Activated T-helper 2 cell treated with anti-CD3 and anti-CD28 coated beads, Interferon-gamma antibody, Interleukin-2, Interleukin-4, amounts not matched to agents 10 μg/mL and 5 μg/mL and 100 μg/mL, durations not matched to agents 14 hours and 24 hours and 36 hours (primary cell): Measurements from ENCODE around the gene CIART. TPM values are rescaled to one million over a fixed set of nuclear protein-coding genes. Genes with fewer than 3 reads are reported as not detected.

ENCODE experiments used
- DNase-seq: peaks from one replicate; pipeline ENCODE4 v3.0.0; 2021; ENCODE audit warnings: low spot score
- H3K27ac Mint-ChIP-seq: one replicate; pipeline ENCODE4 v1.8.0; 2021; ENCODE audit warnings: mixed read lengths
- H3K27me3 Mint-ChIP-seq: one replicate; pipeline ENCODE4 v1.8.0; 2021; ENCODE audit warnings: low read depth, mixed read lengths
- H3K36me3 Mint-ChIP-seq: one replicate; pipeline ENCODE4 v1.8.0; 2021; ENCODE audit warnings: low read depth, mixed read lengths
- H3K4me1 Mint-ChIP-seq: one replicate; pipeline ENCODE4 v1.8.0; 2021; ENCODE audit warnings: low read depth, mixed read lengths
- H3K4me3 Mint-ChIP-seq: one replicate; pipeline ENCODE4 v1.8.0; 2021; ENCODE audit warnings: low read depth, mild to moderate bottlenecking, moderate library complexity, mixed read lengths
- H3K9me3 Mint-ChIP-seq: one replicate; pipeline ENCODE4 v1.8.0; 2021; ENCODE audit warnings: mixed read lengths
- intact Hi-C: fragments of 100-400 bp; cut with micrococcal nuclease; formaldehyde crosslinking; loops from one replicate; pipeline ENCODE4 v1.15.1; 2023
- total RNA-seq: library from RNA; stranded (reverse); gene quantifications from 2 replicates; pipeline ENCODE4 v1.2.3, GENCODE V29; 2022

The CIART gene
- total RNA-seq, 1 donor from 2014 or later = 4.2 TPM

- intact Hi-C loops = loop anchor here (1.0 to 5.0 kb wide), 5 partner anchors 12 to 93 kb away; partner anchors contain the start of genes ANP32E, MRPS21 and RPRD2
- Mint-ChIP-seq H3K4me1 (peaks cover 17% of the 10 kb centered on the region), H3K4me3 (peak within 1 kb of the TSS; percentile 91), H3K9me3 (no peaks in the 10 kb centered on the region), H3K27me3 (no peaks in the 10 kb centered on the region), H3K27ac (peak within 1 kb of the TSS; percentile 80), H3K36me3 (peaks cover 41% of the 10 kb centered on the region)
- peak; percentile 92 for DNase-seq
Measured at GRCh38 chr1:150268705-150269403, 13.5 kb upstream of the CIART start, which contains the start of gene APH1A. Gene APH1A (minus strand): TSS chr1:150269016. CDS start chr1:150268810, 206 bp downstream.

- H3K9me3 Mint-ChIP-seq = no peaks in the 10 kb centered on the region
- peaks cover 40% of the 10 kb centered on the region for H3K36me3 Mint-ChIP-seq
- H3K27ac Mint-ChIP-seq = peak overlapping the region; percentile 80
- H3K27me3 Mint-ChIP-seq = no peaks in the 10 kb centered on the region
- H3K4me1 Mint-ChIP-seq = peaks cover 17% of the 10 kb centered on the region
- H3K4me3 Mint-ChIP-seq = peak overlapping the region; percentile 91
- intact Hi-C loops = loop anchor here (1.0 to 5.0 kb wide), 5 partner anchors 12 to 93 kb away; partner anchors contain the start of genes ANP32E, MRPS21 and RPRD2
- no peak for DNase-seq
Measured at GRCh38 chr1:150269451-150269850, 12.9 kb upstream of the CIART start.

DNA sequence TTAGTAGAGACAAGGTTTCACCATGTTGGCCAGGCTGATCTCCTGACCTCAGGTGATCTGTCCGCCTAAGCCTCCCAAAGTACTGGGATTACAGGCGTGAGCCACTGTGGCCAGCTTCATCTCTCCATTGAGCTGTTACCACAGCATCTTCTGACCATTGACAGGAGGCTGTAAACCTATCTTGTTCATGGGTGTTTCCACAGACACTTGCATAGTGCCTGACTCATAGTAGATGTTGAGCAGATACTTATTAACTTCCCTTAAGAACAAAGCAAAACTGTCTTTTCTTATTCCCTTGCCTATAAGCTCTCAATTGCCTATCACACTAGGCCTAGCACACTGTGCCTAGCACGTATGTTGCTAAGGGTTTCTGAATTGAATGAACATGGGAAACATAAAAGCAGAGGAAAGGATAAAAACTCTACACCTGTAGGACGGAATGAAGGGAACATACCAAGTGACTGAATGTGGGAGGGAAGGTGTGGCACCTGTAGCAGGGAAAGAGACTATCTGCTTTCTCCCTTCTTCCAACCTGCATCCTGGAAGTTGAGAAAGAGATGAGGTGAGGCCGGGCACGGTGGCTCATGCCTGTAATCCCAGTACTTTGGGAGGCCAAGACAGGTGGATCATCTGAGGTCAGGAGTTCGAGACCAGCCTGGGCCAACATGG lies 10.9 kb upstream of the CIART start:
- Mint-ChIP-seq H3K27me3 (no peaks in the 10 kb centered on the region), H3K9me3 (no peaks in the 10 kb centered on the region), H3K36me3 (peaks cover 21% of the 10 kb centered on the region), H3K4me1 (peaks cover 17% of the 10 kb centered on the region), H3K27ac (no peak overlapping the region), H3K4me3 (no peak overlapping the region)
- no peak for DNase-seq
- intact Hi-C loops = no loop called here

GRCh38 chr1:150273311-150273710 lies 9.0 kb upstream of the CIART start:
- intact Hi-C loops = no loop called here
- DNase-seq = no peak
- Mint-ChIP-seq H3K27ac (no peak overlapping the region), H3K27me3 (peaks cover under 1% of the 10 kb centered on the region), H3K4me1 (peaks cover 6% of the 10 kb centered on the region), H3K4me3 (no peak overlapping the region), H3K9me3 (no peaks in the 10 kb centered on the region), H3K36me3 (peaks cover 3% of the 10 kb centered on the region)

- no peak for DNase-seq
- Mint-ChIP-seq H3K27ac (no peak overlapping the region), H3K9me3 (peaks cover 7% of the 10 kb centered on the region), H3K27me3 (peaks cover 17% of the 10 kb centered on the region), H3K4me3 (peak overlapping the region; percentile 56), H3K36me3 (no peaks in the 10 kb centered on the region), H3K4me1 (peaks cover 24% of the 10 kb centered on the region)
- intact Hi-C loops = loop anchor here (5.0 kb wide), 1 partner anchor 43 kb away; the partner anchor contains the start of gene ANP32E
Measured at GRCh38 chr1:150280138-150280707, 2.1 kb upstream of the CIART start.

GRCh38 chr1:150281221-150281757 lies 1.1 kb upstream of the CIART start:
- Mint-ChIP-seq H3K27ac (peak overlapping the region; percentile 54), H3K9me3 (peaks cover 7% of the 10 kb centered on the region), H3K36me3 (no peaks in the 10 kb centered on the region), H3K27me3 (peaks cover 17% of the 10 kb centered on the region), H3K4me3 (peak overlapping the region; percentile 90), H3K4me1 (peaks cover 24% of the 10 kb centered on the region)
- intact Hi-C loops = loop anchor here (1.0 to 5.0 kb wide), 3 partner anchors 12 to 44 kb away; partner anchors contain the start of genes ANP32E and APH1A
- DNase-seq = peak; percentile 49

- DNase-seq = no peak
- Mint-ChIP-seq H3K9me3 (peaks cover 7% of the 10 kb centered on the region), H3K27me3 (peaks cover 17% of the 10 kb centered on the region), H3K36me3 (no peaks in the 10 kb centered on the region), H3K27ac (no peak overlapping the region), H3K4me1 (peaks cover 24% of the 10 kb centered on the region), H3K4me3 (peak overlapping the region; percentile 90)
- intact Hi-C loops = loop anchor here (1.0 to 5.0 kb wide), 2 partner anchors 11 to 45 kb away; partner anchors contain the start of genes ANP32E and MRPS21
Measured at GRCh38 chr1:150282558-150282958, 204 bp downstream of the CIART start.

DNA sequence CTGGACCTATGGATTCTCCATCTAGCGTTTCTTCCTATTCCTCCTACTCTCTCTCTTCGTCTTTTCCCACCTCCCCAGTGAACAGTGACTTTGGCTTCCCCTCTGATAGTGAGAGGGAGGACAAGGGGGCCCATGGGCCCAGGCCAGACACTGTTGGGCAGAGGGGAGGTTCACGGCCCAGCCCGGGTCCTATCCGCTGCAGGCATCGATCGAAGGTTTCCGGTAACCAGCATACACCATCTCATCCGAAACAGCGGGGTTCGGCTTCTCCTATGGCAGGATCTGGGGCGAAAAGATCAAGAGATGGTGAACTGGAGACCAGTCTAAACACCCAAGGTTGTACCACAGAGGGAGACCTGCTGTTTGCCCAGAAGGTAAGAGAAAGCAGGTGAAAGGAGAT lies 906 bp downstream of the CIART start:
- no peak for DNase-seq
- intact Hi-C loops = loop anchor here (5.0 kb wide), 1 partner anchor 46 kb away; the partner anchor contains the start of gene ANP32E
- H3K4me1 Mint-ChIP-seq = peaks cover 24% of the 10 kb centered on the region
- no peak overlapping the region for H3K27ac Mint-ChIP-seq
- H3K36me3 Mint-ChIP-seq = no peaks in the 10 kb centered on the region
- peaks cover 7% of the 10 kb centered on the region for H3K9me3 Mint-ChIP-seq
- H3K4me3 Mint-ChIP-seq = peak overlapping the region; percentile 32
- peaks cover 17% of the 10 kb centered on the region for H3K27me3 Mint-ChIP-seq

- H3K27me3 Mint-ChIP-seq = no peaks in the 10 kb centered on the region
- intact Hi-C loops = no loop called here
- no peaks in the 10 kb centered on the region for H3K9me3 Mint-ChIP-seq
- DNase-seq = no peak
- no peak overlapping the region for H3K27ac Mint-ChIP-seq
- H3K4me3 Mint-ChIP-seq = no peak overlapping the region
- peaks cover 6% of the 10 kb centered on the region for H3K4me1 Mint-ChIP-seq
- no peaks in the 10 kb centered on the region for H3K36me3 Mint-ChIP-seq
Measured at GRCh38 chr1:150288382-150288781, 6.0 kb downstream of the CIART start.

DNA sequence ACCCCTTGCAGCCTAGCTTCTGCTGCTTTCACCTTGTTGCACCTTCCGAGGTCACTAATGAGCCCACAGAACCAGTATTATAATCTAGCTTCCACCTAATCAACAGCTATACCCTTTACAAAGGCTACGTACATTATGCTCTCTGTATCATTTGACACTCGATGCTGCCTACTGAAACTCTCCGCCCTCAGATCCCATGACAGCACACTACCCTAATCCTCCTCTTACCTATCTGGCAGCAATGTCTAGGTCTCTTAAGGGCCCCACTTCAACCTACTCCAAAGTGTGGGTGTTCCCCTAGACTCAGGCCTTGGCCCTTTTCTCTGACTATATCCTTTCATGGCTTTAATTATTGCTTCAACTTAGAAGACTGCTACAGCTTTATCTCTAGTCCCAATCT lies 6.5 kb downstream of the CIART start:
- DNase-seq = no peak
- H3K4me3 Mint-ChIP-seq = no peak overlapping the region
- no peak overlapping the region for H3K27ac Mint-ChIP-seq
- no peaks in the 10 kb centered on the region for H3K27me3 Mint-ChIP-seq
- H3K4me1 Mint-ChIP-seq = peaks cover 8% of the 10 kb centered on the region
- intact Hi-C loops = no loop called here
- no peaks in the 10 kb centered on the region for H3K9me3 Mint-ChIP-seq
- H3K36me3 Mint-ChIP-seq = no peaks in the 10 kb centered on the region

- Mint-ChIP-seq H3K36me3 (peaks cover 27% of the 10 kb centered on the region), H3K9me3 (no peaks in the 10 kb centered on the region), H3K27ac (peak within 1 kb of the TSS; percentile 98), H3K27me3 (no peaks in the 10 kb centered on the region), H3K4me3 (peak within 1 kb of the TSS; percentile 92), H3K4me1 (peaks cover 21% of the 10 kb centered on the region)
- DNase-seq = peak; percentile 86
- intact Hi-C loops = loop anchor here (1.0 kb wide), 2 partner anchors 11 to 24 kb away; partner anchors contain the start of genes APH1A and CIART
Measured at GRCh38 chr1:150293433-150294253, 11.3 kb downstream of the CIART start, which contains the start of gene MRPS21. Gene MRPS21 (plus strand): TSS chr1:150293861. CDS start chr1:150294367, 506 bp downstream.

- intact Hi-C loops = no loop called here
- no peaks in the 10 kb centered on the region for H3K9me3 Mint-ChIP-seq
- H3K4me3 Mint-ChIP-seq = peak overlapping the region; percentile 35
- H3K36me3 Mint-ChIP-seq = peaks cover 38% of the 10 kb centered on the region
- peaks cover 21% of the 10 kb centered on the region for H3K4me1 Mint-ChIP-seq
- H3K27me3 Mint-ChIP-seq = no peaks in the 10 kb centered on the region
- no peak overlapping the region for H3K27ac Mint-ChIP-seq
- no peak for DNase-seq
Measured at GRCh38 chr1:150295476-150295875, 13.1 kb downstream of the CIART start.
